ENCODE measurements around the gene BOLA3. TPM values are rescaled to one million over a fixed set of nuclear protein-coding genes. Genes with fewer than 3 reads are reported as not detected.

BOLA3 gene
- total and polyA plus RNA-seq, 2 of the 4 experiments (the other 2 are of a cell fraction), result 13.3 to 39.5 TPM

GRCh38 chr2:74146929-74147726 lies 584 bp downstream of the BOLA3 start:
- no peak overlapping the region for H2BK15ac ChIP-seq (ENCODE audit: low read depth, low read length)
- no peaks in the 10 kb centered on the region for H4K20me1 ChIP-seq (ENCODE audit: insufficient read depth, low read length)
- H3K27me3 ChIP-seq (ENCODE audit: control insufficient read depth, insufficient read depth, low read length), result no peaks in the 10 kb centered on the region
- H2AFZ ChIP-seq (replicated peaks; ENCODE audit: low read length, poor library complexity), result peak overlapping the region; percentile 98
- CTCF ChIA-PET, result interaction anchor here (0.6 to 1.0 kb wide), 4 partner anchors 24 to 323 kb away, joined by 3 read pairs; partner anchors contain the start of gene MOB1A
- peak overlapping the region; percentile 19; the same call in 1 of the 2 replicates for H4K91ac ChIP-seq (ENCODE audit: insufficient read depth, low read depth, low read length)
- peak overlapping the region; percentile 9; the same call in 1 of the 2 replicates for H4K5ac ChIP-seq (ENCODE audit: low read depth, low read length)
- BruUV-seq (replicated peaks), result no TSS peak
- peaks cover 23 to 31% of the 10 kb centered on the region in 2 experiments for H3K79me1 ChIP-seq (ENCODE audit: low read depth in 1 of 2, low read length in 2 of 2)
- dilution Hi-C loops (cut with HindIII; ENCODE audit: low sequenced_read_pairs, unreplicated experiment), result no loop called here
- peak overlapping the region; percentile 35 for H3K27ac ChIP-seq (ENCODE audit: insufficient read depth, low read length)
- no peak overlapping the region for H3K18ac ChIP-seq (ENCODE audit: low read depth, low read length)
- H2BK5ac ChIP-seq (ENCODE audit: low read depth, low read length, poor library complexity, severe bottlenecking), result peak overlapping the region; percentile 32
- in situ Hi-C loops (cut with MboI; ENCODE audit: low sequenced_read_pairs), result loop anchor here (10.0 to 25.0 kb wide), 2 partner anchors 222 to 310 kb away; partner anchors contain the start of genes DGUOK and STAMBP
- peaks cover 19% of the 10 kb centered on the region for H3K9me1 ChIP-seq (ENCODE audit: insufficient read depth, low read length)
- intact Hi-C loops (cut with micrococcal nuclease), result loop anchor here (1.0 kb wide), 2 partner anchors 226 to 323 kb away; no protein-coding TSS in a partner anchor
- H2BK20ac ChIP-seq (ENCODE audit: low read depth, low read length), result no peak overlapping the region
- H3K23ac ChIP-seq (ENCODE audit: low read depth, low read length), result peak overlapping the region; percentile 30; the same call in 1 of the 2 replicates
- H3K4ac ChIP-seq (ENCODE audit: low read depth, low read length), result peak overlapping the region; percentile 71
- peak overlapping the region; percentile 60 for H3K9ac ChIP-seq (ENCODE audit: low read depth, low read length)
- POLR2A ChIA-PET (ENCODE audit: unreplicated experiment), result interaction anchor here (0.6 kb wide), 1 partner anchor 725 kb away, joined by 5 read pairs; no protein-coding TSS in a partner anchor
- peak overlapping the region; percentile 68 for H3K4me3 ChIP-seq (ENCODE audit: insufficient read depth, low read depth, low read length)
- peak overlapping the region; percentile 5 for H3K14ac ChIP-seq (replicated peaks; ENCODE audit: low read depth, low read length)
- WGBS, 2 experiments (ENCODE audit: extremely low coverage in 2 of 2, insufficient read length in 1 of 2), result 5% methylated on average over 7 of the region's 29 CpGs; no CpG with 5 or more reads in 1 of the 2 experiments
- peak overlapping the region; percentile 8; the same call in 1 of the 2 replicates for H3K56ac ChIP-seq (ENCODE audit: extremely low read depth, insufficient read depth, low read length)
- no peak overlapping the region for H2BK120ac ChIP-seq (ENCODE audit: low read depth, low read length)
- peak overlapping the region; percentile 98 for H3K4me2 ChIP-seq (ENCODE audit: low read depth, low read length)
- peak overlapping the region; percentile 29 for H2AK9ac ChIP-seq (replicated peaks; ENCODE audit: low read depth, low read length, poor library complexity)
- H2AK5ac ChIP-seq (ENCODE audit: low read depth, low read length), result peak overlapping the region; percentile 17; the same call in 1 of the 2 replicates
- H3K4me1 ChIP-seq (ENCODE audit: control insufficient read depth, insufficient read depth, low read length), result peaks cover 11% of the 10 kb centered on the region
- H3K9me3 ChIP-seq (ENCODE audit: control insufficient read depth, insufficient read depth, low read length), result no peaks in the 10 kb centered on the region
- TF ChIP-seq MXI1 (IDR thresholded peaks at IDR 0.05; ENCODE audit: borderline replicate concordance, low read depth, low read length) (no peak; the same call in 1 of the 2 replicates), BHLHE40 (IDR thresholded peaks at IDR 0.05; ENCODE audit: low read depth, low read length) (no peak), MAFK (IDR thresholded peaks at IDR 0.05; ENCODE audit: low read depth, low read length) (no peak), ELK1 (IDR thresholded peaks at IDR 0.05; ENCODE audit: borderline replicate concordance, low read depth, low read length) (no peak), CTCF (conservative IDR thresholded peaks at IDR 0.05; ENCODE audit: low read depth, low read length) (no peak), MAZ (IDR thresholded peaks at IDR 0.05; ENCODE audit: borderline replicate concordance, low read depth, low read length) (no peak), POLR2A (IDR thresholded peaks at IDR 0.05; ENCODE audit: low read depth, low read length) (no peak), SMC3 (IDR thresholded peaks at IDR 0.05; ENCODE audit: low read depth, low read length) (no peak), RFX5 (IDR thresholded peaks at IDR 0.05; ENCODE audit: low read depth, low read length) (no peak), RAD21 (IDR thresholded peaks at IDR 0.05; ENCODE audit: low read length) (no peak), FOS (IDR thresholded peaks at IDR 0.05; ENCODE audit: low read depth, low read length) (no peak)
- DNase-seq (peak; percentile 34), ATAC-seq (ENCODE audit: low read depth) (peak; percentile 21)
- peak overlapping the region; percentile 59 to 82 for H4K8ac ChIP-seq (ENCODE audit: low read depth in 2 of 2, low read length in 2 of 2)
- H3K36me3 ChIP-seq (ENCODE audit: control insufficient read depth, insufficient read depth, low read length), result peaks cover 10% of the 10 kb centered on the region
